Transverse colon (tissue), 4 donors: ENCODE data around the gene NR1D1. TPM values are rescaled to one million over a fixed set of nuclear protein-coding genes. Genes with fewer than 3 reads are reported as not detected.

ENCODE experiments used
- DNase-seq: peaks from one replicate; pipeline ENCODE4 v3.0.0-alpha.2; 2019
- H3K27ac ChIP-seq, 4 donors: fragments of 200-600 bp; sonication (generic); 2 replicates each; pipeline ENCODE4 v1.5.1; 2016 to 2018; ENCODE audit warnings: inconsistent platforms in 4 of 4
- H3K27me3 ChIP-seq: fragments of 200-600 bp; sonication (generic); 2 replicates; pipeline ENCODE4 v1.5.1; 2017; ENCODE audit warnings: inconsistent platforms
- H3K36me3 ChIP-seq, 4 donors: fragments of 200-600 bp; sonication (generic); 2 replicates each; pipeline ENCODE4 v1.5.1; 2017 to 2019; ENCODE audit warnings: inconsistent platforms in 4 of 4
- H3K4me1 ChIP-seq, 4 donors: fragments of 200-600 bp; sonication (generic); 2 replicates each; pipeline ENCODE4 v1.5.1; 2017 to 2020; ENCODE audit warnings: inconsistent platforms in 4 of 4
- H3K4me3 ChIP-seq, 4 donors: fragments of 200-600 bp; sonication (generic); 1 replicate in 1 of 4; 2 replicates in 3 of 4; pipeline versions ENCODE4 v1.5.1 to v1.6.1; 2017 to 2019; ENCODE audit warnings: inconsistent platforms in 4 of 4
- H3K9me3 ChIP-seq, 2 donors: fragments of 200-600 bp; sonication (generic); 2 replicates each; pipeline ENCODE4 v1.5.1; 2017 to 2019; ENCODE audit warnings: inconsistent platforms in 2 of 2
- CTCF ChIP-seq, 5 experiments: fragments of 200-600 bp in 3 of 5; fragments of 450-650 bp in 2 of 5; sonication (generic) in 3 of 5; IDR thresholded peaks; 1 replicate in 2 of 5; 2 replicates in 3 of 5; pipeline ENCODE4 v1.5.1; 2016 to 2017; ENCODE audit warnings: antibody characterized with exemption in 5 of 5, inconsistent platforms in 3 of 5, mild to moderate bottlenecking in 2 of 5, moderate library complexity in 1 of 5
- EP300 ChIP-seq: sonication (generic); formaldehyde crosslinking; IDR thresholded peaks from one replicate; pipeline ENCODE4 v1.6.1; 2017; ENCODE audit warnings: antibody characterized with exemption, low read depth
- POLR2A ChIP-seq: fragments of 450-650 bp; IDR thresholded peaks from one replicate; pipeline ENCODE4 v1.6.1; 2016; ENCODE audit warnings: antibody characterized with exemption, mild to moderate bottlenecking, moderate library complexity
- POLR2AphosphoS5 ChIP-seq, 3 donors: sonication (generic); formaldehyde crosslinking; IDR thresholded peaks; one replicate each; pipeline ENCODE4 v1.6.1; 2016; ENCODE audit warnings: antibody characterized with exemption in 3 of 3
- WGBS, 2 donors: methylation state at CpG; one replicate each; pipeline ENCODE4 v1.1.5; 2018; ENCODE audit warnings: low coverage in 1 of 2; 5-methylcytosine and 5-hydroxymethylcytosine counted together
- in situ Hi-C, 4 donors: fragments of 200-750 bp; cut with MboI; loops; one replicate each; pipeline versions ENCODE4 v1.15.0 to v1.15.1; 2017; ENCODE audit warnings: low sequenced_read_pairs in 3 of 4, low pct_ligation_motif_present in 1 of 4, low pct_unique_long_range_greater_than_20kb in 1 of 4
- intact Hi-C: fragments of 100-400 bp; cut with DNase I; formaldehyde crosslinking; loops from one replicate; pipeline ENCODE4 v1.15.1; 2023; ENCODE audit warnings: low total_unique reads
- total RNA-seq, 4 donors: library from RNA; depleted of rRNA; stranded (reverse); fragments of >200 nt; gene quantifications; one replicate each; pipeline ENCODE4 v1.1.0, GENCODE V29; 2016

Gene NR1D1
- total RNA-seq, 4 donors from 2014 or later, result 4.8 to 18.0 (median 7.3) TPM

- peak overlapping the region; percentile 93 to 99 (median 96) for H3K27ac ChIP-seq
- H3K9me3 ChIP-seq, result no peaks in the 10 kb centered on the region
- in situ Hi-C loops (loop anchor here in 1 of 4 donors (10.0 kb wide), 2 partner anchors 49 to 51 kb away; partner anchors contain the start of gene THRA), intact Hi-C loops (loop anchor here (5.0 to 10.0 kb wide), 2 partner anchors 51 to 52 kb away; partner anchors contain the start of gene THRA)
- no peak for DNase-seq
- 0 to 49% methylated on average over 2 to 5 of the region's 5 CpGs for WGBS, 2 donors
- H3K27me3 ChIP-seq, result no peaks in the 10 kb centered on the region
- no peaks in the 10 kb centered on the region for H3K36me3 ChIP-seq
- peaks cover 50 to 69% (median 59%) of the 10 kb centered on the region in 4 donors for H3K4me1 ChIP-seq
- TF ChIP-seq EP300 (no peak), POLR2AphosphoS5 (IDR thresholded peaks at IDR 0.05) (no peak), CTCF (IDR thresholded peaks at IDR 0.05) (no peak), POLR2A (no peak)
- H3K4me3 ChIP-seq, result peak overlapping the region in 2 of 4 donors; percentile 35 to 55
These were observed 13.5 kb upstream of the NR1D1 start for GRCh38 chr17:40113907-40114245.

DNA sequence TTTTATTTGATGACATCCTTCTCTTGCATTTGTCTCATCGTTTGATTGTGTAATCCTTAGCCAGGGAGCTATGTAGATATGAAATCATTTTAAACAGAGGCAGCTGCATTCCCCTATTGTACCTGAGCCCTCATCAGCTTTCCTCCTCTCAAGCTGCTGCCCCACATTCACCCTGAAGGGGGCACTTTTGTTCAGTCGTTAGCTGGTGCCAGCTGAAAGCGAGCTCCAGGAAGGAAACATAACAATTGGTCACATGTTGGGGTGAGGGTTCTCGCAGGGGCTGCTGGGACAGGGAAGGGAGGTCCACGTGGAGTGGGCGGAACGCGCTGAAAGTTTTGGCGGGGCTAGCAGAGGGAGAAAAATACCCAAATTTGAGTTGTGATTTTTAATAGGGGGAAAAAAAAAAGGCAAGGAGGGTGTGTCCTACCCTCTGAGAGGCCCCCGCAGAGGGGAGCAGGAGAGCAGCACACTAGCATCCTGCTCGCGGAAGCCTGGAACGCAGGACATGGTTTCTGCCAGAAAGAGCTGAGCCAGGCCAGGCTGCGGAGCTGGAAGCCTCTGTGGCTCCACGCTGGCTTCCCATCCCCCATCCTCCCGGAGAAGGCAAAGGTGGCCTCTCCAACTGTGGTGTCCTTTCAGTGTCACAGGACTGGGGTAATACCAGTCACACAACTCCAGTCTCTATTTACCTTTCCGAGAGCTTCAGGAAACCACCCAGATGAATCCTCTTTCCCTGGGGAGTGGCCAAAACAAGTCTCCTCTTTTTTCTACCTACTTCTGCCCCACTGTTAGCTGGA lies 12.9 kb upstream of the NR1D1 start:
- Histone ChIP-seq H3K36me3 (no peaks in the 10 kb centered on the region), H3K9me3 (no peaks in the 10 kb centered on the region), H3K27ac (peak overlapping the region; percentile 93 to 99 (median 96)), H3K27me3 (no peaks in the 10 kb centered on the region), H3K4me3 (peak overlapping the region; percentile 13 to 55 (median 25)), H3K4me1 (peaks cover 55 to 73% (median 64%) of the 10 kb centered on the region in 4 donors)
- TF ChIP-seq POLR2AphosphoS5 (IDR thresholded peaks at IDR 0.05) (peak; percentile 51 to 83 (median 63)), POLR2A (peak; percentile 66), CTCF (IDR thresholded peaks at IDR 0.05) (peak; percentile 80 to 98 (median 83)), EP300 (no peak)
- in situ Hi-C loops (loop anchor here in 1 of 4 donors (10.0 kb wide), 2 partner anchors 49 to 51 kb away; partner anchors contain the start of gene THRA), intact Hi-C loops (loop anchor here (5.0 to 10.0 kb wide), 2 partner anchors 51 kb away; partner anchors contain the start of gene THRA)
- DNase-seq, result peak; percentile 97
- 0 to 1% methylated on average over 9 to 17 of the region's 17 CpGs for WGBS, 2 donors

- in situ Hi-C loops, result loop anchor here in 1 of 4 donors (10.0 kb wide), 2 partner anchors 48 to 52 kb away; partner anchors contain the start of gene THRA
- peaks cover 59 to 73% (median 70%) of the 10 kb centered on the region in 4 donors for H3K4me1 ChIP-seq
These were observed 12.3 kb upstream of the NR1D1 start for GRCh38 chr17:40112718-40113109.

More at GRCh38 chr17:40112718-40113109, 12.3 kb upstream of the NR1D1 start:
- peak overlapping the region; percentile 93 to 99 (median 96) for H3K27ac ChIP-seq
- intact Hi-C loops, result loop anchor here (5.0 to 10.0 kb wide), 2 partner anchors 50 to 52 kb away; partner anchors contain the start of gene THRA
- H3K9me3 ChIP-seq, result no peaks in the 10 kb centered on the region
- TF ChIP-seq CTCF (IDR thresholded peaks at IDR 0.05), result no peak
- no peak for TF ChIP-seq EP300
- no peak for TF ChIP-seq POLR2AphosphoS5 (IDR thresholded peaks at IDR 0.05)
- no peak for TF ChIP-seq POLR2A
- 50 to 51% methylated on average over 4 of the region's 4 CpGs for WGBS, 2 donors
- no peak for DNase-seq
- H3K4me3 ChIP-seq, result no peak overlapping the region
- no peaks in the 10 kb centered on the region for H3K36me3 ChIP-seq
- no peaks in the 10 kb centered on the region for H3K27me3 ChIP-seq
